Activated effector memory CD4-positive, alpha-beta T cell treated with Interleukin-2 at 50 U/mL for 16 hours (primary cell): ENCODE results near the gene NIBAN1.

Experiments used
- DNase-seq: peaks from one replicate; pipeline ENCODE4 v3.0.0-alpha.2; 2020

The NIBAN1 gene

DNA sequence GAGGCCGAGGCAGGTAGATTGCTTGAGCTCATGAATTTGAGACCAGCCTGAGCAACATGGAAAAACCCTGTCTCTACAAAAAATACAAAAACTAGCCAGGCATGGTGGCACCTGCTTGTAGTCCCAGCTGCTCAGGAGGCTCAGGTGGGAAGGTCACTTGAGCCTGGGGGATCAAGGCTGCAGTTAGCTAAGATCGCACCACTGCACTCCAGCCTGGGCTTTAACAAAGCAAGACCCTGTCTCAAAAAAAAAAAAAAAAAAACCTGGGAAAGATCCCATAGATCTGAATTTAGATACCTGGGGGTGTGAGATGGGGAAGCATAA lies 32.9 kb downstream of the NIBAN1 start:
- no peak for DNase-seq

DNA sequence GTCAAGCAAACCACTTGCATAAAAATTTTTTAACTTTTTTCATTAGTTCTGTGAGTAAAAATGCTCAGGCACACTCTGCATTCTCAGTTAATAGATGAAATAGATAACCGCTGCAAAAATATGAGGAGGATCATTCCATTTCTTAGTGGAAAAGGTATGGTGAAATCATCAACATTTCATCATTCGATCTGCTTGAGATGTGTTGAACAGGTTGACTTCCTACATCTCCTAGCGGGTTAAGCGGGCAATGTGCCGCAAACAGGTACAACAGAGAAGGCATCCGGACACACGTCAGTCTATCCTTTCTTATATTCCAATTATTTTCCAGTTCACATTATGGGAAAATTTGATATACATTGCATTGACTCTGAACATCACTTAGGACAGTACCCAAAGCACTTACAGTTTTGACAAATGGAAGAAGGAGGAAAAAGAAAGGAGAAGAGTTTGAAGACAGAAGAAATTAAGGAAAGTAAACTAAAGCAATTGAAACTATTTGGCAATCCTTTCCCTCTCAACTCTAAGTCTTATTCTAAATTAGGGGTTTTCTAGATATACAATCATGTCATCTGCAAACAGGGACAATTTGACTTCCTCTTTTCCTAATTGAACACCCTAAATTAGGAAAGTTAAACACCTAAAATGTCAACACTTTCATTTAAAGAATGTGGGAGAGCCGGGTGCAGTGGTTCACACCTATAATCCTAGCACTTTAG lies 33.5 kb downstream of the NIBAN1 start:
- no peak for DNase-seq

- DNase-seq: no peak
Measured at GRCh38 chr1:184940226-184940625, 34.1 kb downstream of the NIBAN1 start.

DNA sequence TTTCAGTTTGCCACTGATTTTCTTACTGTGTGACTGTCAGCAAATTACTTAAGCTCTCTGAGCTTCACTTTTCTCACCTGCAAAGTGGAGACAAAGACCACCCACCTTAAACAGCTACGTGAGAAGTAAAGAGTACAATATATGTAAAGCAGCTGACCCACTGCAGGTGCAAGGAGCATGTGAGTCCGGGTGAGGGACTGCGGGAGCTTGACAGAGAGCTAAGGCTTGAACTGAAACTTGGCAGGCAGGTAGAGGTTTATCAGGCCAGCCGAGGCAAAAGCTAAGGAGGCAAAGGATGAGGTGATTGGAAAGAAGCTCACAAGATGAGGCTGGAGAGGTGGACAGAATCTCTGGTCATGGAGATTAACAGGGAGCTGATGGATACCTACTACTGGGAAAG lies 36.6 kb downstream of the NIBAN1 start:
- DNase-seq: no peak

DNA sequence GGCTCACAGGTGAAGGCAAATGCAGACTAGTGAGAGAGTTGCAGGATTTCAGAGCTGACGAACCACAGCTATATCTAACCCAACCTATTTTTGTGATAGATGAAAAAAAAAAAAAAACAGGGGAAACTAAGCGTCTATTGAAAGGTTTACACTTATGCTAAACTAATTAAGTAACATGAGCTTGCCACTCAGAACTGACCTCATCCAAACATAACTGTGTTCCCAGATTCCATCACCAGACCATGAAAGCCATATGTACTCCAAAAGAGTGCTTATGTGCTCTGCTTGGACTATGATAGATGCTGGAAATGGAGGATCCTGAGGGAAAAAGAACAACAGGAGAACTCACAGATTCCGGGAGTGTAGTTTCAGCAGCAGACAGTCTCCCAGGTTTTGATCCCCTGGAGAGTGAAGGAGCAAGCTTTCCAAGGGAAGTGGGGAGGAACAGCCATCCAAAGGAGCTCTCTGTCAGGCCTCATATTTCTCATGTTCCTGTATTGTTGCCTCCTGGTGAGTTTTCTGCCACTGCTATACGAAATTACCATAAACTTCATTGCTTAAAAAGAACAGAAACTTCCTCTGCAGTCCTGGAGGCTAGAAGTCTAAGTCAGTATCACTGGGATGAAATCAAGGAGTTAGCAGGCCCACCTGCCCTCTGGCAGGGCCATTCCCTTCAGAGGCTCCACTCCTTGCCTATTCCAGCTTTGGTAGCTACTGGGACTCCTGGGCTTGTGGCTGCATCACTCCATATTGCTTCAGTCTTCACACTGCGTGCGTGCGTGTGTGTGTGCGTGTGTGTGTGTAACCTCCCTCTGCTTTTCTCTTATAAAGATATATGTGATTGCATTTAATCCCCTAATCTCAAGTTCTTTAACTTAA lies 38.1 kb downstream of the NIBAN1 start:
- no peak for DNase-seq

GRCh38 chr1:184933944-184934343 lies 40.4 kb downstream of the NIBAN1 start:
- DNase-seq: no peak

DNA sequence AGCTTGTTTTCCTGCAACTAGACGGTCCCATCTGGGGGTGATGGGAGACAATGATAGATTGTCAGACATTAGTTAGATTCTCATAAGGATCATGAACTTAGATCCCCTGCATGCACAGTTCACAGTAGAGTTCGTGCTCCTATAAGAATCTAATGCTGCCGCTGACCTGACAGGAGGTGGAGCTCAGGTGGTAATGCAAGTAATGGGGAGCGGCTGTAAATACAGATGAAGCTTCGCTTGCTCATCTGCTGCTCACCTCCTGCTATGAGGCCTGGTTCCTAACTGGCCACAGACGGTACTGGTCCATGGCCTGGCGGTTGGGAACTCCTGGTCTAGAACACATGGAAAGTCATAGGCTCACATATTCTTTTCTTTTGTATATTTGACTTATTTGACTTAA lies 42.0 kb downstream of the NIBAN1 start:
- DNase-seq: no peak

DNA sequence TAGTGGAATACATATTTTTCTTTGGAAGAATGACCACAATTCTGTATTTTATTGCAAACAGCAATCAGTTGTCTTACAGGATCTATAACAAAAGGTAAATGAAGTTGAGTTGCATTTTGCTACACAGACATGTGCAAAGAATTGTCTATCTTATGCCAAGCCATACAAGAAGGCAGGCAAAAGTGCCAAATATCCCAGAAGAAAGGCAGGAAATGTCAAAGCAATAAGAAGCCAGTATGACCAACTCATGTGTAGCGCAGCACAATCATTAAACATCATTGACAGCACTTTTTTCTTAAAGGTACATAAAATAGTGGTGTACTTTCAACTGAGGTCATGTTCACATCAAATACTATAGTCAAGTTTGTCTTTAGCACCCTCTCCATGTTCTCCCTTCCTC lies 42.7 kb downstream of the NIBAN1 start:
- no peak for DNase-seq

DNA sequence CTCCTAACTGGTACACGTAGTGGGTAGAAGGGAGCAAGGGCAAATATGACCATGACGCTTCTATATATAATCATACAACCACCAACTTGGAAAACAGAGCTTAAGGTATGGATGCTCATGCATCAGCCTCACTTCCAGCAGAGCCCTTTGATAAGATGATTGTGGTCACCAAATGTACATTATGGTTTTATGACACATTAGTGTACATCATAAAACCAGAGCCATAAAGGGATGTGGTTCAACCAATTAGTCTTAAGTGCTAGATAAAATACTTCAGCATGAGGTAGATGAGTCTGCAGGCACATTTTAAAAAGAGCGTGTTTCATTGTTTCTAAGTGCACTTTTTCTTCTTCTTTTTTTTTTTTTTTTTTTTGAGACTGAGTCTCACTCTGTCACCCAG lies 43.7 kb downstream of the NIBAN1 start:
- no peak for DNase-seq

GRCh38 chr1:184930232-184930631 lies 44.1 kb downstream of the NIBAN1 start:
- DNase-seq: no peak

- no peak for DNase-seq
Measured at GRCh38 chr1:184929711-184930202, 44.6 kb downstream of the NIBAN1 start.

- DNase-seq: no peak
Measured at GRCh38 chr1:184928394-184928793, 45.9 kb downstream of the NIBAN1 start.
